Smooth muscle cell of the brain vasculature (primary cell): ENCODE data around the gene GRID1.

Source experiments
- DNase-seq: peaks from one replicate; pipeline ENCODE4 v3.0.0-alpha.2; 2012; ENCODE audit warnings: low read depth, low spot score

The GRID1 gene

GRCh38 chr10:86339226-86339865 lies 27.2 kb downstream of the GRID1 start:
- no peak for DNase-seq

DNA sequence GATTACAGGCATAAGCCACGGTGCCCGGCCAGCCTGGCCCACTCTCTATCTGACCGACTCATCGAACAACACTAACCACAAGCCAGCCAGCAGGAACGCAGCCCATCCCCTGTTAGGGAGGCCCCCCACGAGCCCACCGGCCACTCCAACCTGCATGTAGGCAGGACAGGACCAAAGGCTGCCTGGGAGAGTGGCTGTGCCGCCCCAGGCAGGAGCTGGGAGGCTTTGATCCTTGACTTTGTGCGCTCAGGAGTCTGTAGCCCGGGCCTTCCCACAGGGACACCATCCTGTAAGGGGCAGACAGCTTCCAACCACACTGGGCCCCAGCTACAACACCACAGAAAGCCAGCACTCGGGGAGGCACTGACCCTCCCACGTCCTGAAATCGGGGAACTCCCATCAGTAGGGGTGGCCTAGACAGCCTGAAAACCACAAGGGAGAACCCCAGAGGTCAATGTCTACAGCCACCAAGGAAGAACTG lies 29.4 kb downstream of the GRID1 start:
- DNase-seq = no peak

DNA sequence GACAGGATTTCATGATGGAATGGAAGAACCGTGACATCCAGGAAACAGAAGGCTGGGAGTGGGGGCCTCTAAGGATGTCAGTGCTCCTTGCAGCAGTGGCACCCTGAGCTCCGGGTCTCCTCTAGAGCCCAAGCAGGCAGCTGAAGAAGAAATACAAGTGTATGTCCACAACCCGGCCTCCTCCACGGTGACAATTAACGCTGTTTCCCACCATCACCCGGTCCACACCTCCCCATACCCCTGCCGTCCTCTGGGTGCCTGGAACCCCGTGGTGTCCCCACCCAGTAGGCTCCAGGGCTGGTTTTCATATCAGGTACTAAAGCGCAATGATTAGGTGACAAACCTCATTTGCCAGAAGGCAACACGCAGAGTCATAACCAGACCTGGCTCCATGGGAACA lies 30.3 kb downstream of the GRID1 start:
- no peak for DNase-seq

DNA sequence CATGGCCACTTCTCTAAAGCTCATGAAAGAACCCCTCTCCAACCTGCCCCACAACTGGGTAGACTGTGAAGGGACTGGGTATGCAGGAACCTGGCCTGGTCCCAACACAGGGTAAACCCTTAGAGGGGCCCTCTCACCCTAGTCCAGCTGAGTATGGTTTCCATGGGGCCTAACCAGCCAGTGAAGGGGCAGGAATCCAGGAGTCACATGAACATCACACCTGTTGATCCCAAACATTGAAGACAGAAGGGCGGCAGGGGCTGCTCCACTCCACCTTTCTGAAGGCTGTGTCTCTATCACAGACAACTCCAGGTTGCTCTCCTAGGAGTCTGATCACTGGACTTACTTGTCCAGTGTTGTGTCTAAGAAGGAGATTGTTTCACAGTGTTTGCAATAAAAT lies 30.8 kb downstream of the GRID1 start:
- DNase-seq = no peak

DNA sequence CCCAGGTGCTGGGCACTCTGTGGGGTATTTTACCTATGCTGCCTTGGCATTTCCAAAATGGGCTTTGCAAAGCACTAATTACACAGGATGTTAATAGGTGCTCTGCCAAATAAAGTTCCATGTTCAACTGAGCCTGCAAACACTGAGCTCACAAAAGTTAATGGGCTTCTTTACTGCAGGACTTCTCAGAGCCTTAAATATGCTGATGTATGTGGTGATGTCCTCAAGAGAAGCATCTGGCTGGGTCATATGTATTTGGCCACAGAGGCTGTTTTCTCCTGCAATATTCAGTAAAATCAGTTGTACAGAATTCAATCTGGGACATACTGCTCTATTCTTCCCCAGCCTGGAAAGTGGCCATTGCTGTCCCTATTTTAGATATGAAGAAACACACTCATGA lies 31.3 kb downstream of the GRID1 start:
- no peak for DNase-seq

DNA sequence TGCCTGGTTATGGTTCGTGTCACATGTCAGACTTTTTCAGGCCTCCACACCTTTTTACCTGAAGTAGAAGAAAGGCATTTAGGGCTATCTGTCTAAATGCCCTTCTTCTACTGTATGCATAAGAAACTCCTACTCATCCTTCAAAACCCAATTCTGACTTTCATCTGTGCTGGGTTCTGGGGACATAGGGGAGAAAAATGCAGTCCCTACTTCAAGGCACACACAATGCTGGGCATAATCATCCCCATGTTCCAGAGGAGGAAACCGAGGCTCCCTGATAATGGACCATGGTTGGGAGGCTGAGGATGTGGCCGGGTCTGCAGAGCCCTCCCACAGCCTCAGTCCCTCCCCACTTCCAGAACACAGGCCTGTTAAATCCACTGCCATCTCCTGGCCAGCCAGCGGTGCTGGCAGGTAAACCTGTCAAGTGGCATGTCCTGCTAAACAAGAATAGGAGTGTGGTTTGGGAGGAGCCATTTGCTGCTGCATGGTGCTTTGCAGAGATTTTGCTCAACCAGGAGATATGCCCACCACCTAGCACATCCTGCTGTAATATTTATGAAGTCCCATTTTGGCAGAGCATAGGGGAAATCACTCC lies 32.0 kb downstream of the GRID1 start:
- DNase-seq = no peak

- no peak for DNase-seq
Measured at GRCh38 chr10:86333826-86334487, 32.6 kb downstream of the GRID1 start.

- no peak for DNase-seq
Measured at GRCh38 chr10:86331861-86332260, 34.7 kb downstream of the GRID1 start.

DNA sequence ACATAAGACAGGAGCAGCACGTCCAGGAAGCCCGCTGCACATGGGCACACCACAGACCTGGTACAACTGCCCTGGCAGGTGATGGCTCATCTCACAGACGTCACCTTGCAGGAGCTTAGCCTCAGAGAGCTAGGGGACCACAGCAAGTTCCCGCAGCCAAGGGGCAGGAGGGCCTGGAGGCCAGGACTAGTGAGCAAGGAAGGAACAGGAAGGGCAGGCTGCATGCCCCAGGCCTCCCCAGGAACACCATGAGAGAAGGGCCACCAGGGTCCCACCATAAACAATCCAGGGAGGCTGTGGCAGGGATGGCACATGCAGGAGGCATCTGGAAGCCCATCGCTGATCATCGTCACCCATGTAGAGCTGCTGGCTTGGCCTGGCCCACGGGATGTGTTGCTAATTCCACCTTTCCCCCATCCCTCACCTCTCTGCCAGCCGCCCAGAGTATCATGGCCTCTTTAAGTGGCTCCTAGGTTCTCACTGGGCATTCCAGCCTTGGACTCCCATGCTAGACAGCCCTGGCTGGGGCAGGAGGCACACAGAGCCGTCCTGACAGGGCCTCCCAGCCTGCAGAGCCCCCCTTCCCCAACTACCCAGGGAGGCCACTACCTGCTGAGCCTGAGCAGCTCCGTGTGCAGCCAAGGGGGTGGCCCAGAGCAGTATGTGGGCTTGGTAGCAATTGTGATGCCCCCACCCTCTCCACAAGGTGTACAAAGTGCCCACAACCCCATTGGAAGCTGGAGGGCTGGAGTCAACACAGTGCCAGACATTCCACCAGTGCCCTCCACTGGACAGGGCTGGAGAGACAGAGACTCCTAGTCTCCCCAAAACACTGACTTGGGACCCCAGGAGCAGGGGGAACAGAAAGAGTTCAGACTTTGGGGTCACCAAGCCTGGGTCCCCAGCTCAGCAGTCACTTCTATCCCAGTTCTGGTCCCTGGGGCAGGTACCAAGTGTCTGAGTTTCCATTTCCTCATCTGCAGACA lies 35.5 kb downstream of the GRID1 start:
- no peak for DNase-seq

DNA sequence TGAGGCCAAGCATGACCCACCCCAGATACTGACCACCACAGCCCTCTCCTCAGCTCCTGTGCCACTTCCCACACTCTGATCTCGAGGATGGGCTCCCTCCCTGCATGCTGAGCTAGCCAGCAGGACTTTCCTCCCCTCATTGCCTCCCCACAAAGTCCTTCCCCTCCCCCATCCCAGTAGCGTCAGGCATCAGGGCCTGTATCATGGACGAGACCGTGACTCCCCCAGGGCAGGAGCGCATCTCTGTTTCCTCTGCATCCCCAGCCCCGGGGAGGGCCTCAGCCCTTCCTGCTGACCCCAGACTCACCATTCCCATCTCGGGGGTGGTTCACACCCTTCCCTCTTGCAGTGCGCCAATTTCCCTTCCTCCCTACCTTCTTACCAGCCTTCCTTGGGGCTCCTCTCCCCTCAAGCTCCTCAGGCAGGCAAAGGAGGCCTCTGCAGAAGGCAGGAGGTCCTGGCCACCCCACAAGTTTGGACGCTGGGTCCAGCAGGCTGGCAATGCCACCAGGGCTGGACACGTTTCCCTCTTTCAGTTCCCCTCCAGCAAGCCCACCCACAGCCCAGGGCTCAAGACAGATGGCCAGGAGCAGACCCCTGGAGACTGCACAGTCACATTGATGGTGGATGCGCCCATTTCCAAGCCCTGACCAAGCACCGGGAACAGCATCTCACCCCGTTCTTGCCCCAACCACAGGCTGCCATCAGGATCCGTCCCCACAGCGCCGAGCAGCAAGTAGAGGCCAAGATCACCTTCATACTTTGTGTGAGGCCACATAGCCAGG lies 36.5 kb downstream of the GRID1 start:
- DNase-seq = no peak

- no peak for DNase-seq
Measured at GRCh38 chr10:86329093-86329710, 37.4 kb downstream of the GRID1 start.

- no peak for DNase-seq
Measured at GRCh38 chr10:86327954-86328725, 38.5 kb downstream of the GRID1 start.

DNA sequence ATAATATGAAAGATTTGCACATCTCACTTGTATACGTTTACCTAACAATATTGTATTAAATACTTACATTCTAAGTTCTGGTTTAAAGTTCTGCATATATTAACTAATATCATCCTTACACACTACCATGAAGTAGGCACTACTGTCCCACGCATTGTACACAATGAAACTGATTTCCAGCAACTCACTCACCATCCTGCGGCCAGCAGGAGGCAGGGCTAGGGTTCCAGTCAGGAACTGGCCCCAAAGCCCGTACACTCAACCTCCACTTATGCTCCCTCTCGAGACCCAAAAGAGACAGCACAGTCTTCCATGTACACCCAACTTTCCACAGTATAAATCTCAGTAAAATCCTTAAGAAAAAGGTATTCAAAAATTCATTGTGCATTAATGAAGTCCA lies 41.4 kb downstream of the GRID1 start:
- DNase-seq = no peak

DNA sequence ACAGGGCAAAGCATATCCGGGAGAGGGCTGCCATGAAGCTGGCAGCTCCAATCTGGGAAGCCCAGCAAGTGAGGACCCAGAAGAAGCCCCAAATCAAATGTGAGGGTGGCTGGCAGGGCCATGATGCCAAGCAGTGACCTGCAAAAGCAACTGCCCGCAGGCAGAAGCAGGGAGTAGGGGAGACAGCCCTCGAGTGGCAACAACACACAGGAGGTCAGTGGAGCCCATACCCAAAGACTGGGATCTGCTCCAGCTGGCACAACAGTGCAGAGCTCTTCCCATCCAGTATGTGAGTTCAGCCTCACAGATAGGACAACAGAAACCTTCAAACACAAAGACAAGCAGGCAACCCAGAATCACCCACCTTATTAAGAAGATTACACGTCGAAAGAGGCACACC lies 45.0 kb downstream of the GRID1 start:
- no peak for DNase-seq

DNA sequence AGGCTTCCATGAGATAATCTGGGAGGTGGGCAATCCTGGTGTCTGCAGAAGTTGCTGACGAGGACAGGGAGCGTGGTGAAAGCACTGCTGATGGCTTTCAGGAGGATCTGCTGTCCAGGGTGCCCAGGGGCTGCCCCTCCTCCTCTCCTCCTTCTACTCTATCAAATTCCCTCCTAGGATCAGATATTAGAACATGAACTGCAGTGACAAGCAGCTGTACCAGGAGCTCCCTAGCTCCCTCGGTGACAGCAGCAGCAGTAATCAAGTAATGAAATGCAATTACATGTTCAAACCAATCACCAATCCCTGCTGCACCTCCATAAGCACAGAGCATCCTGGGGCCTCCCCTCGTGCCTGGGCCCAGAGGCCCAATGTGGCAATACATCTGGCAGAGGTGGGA lies 46.9 kb downstream of the GRID1 start:
- no peak for DNase-seq

- no peak for DNase-seq
Measured at GRCh38 chr10:86317949-86318725, 48.5 kb downstream of the GRID1 start.

DNA sequence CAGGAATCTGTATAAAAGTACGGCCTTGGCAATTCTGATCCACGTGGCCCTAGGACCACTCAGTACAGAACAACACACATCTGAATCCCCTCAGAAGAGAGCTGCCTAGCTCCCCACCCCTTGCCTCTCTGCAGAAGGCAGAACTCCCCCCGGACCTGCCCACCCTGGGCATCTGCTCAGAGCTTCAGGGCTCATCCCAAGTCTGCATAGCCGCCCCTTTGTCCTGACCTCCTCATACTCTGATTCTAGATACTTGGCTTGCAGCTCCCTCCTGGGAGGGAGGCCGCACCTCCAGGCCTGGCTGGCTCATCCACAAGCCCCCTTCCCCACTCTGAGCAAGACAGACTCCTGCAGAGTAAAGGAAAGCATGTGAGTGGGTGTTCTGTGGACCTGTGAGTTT lies 49.6 kb downstream of the GRID1 start:
- DNase-seq = no peak

GRCh38 chr10:86316274-86316835 lies 50.2 kb downstream of the GRID1 start:
- no peak for DNase-seq

GRCh38 chr10:86315549-86315942 lies 51.0 kb downstream of the GRID1 start:
- no peak for DNase-seq
